SK-N-SH treated with all-trans-retinoic acid at 6 μM for 48 hours (cell line): ENCODE results near the gene ZNF71.

ENCODE experiments used
- ATAC-seq: fragments of 200-7000 bp; cut with Tn5 transposase; 3 replicates; pipeline ENCODE4 v1.9.1; 2020; ENCODE audit warnings: mild to moderate bottlenecking, moderate library complexity
- ARNTL ChIP-seq: fragments of 450-650 bp; formaldehyde crosslinking; IDR thresholded peaks from 2 replicates; pipeline ENCODE4 v1.5.0; 2020; ENCODE audit warnings: low read depth, mild to moderate bottlenecking, moderate library complexity, borderline replicate concordance
- BACH2 ChIP-seq: fragments of 250-450 bp; sonication (Bioruptor Pico); IDR thresholded peaks from 2 replicates; pipeline ENCODE4 v1.9.0; 2021; ENCODE audit warnings: mild to moderate bottlenecking, borderline replicate concordance
- CREB5 ChIP-seq: fragments of 250-450 bp; sonication (Bioruptor Pico); IDR thresholded peaks from 2 replicates; pipeline ENCODE4 v1.5.1; 2020; ENCODE audit warnings: low read depth, mild to moderate bottlenecking, moderate library complexity
- CSDC2 ChIP-seq: fragments of 250-450 bp; sonication (Bioruptor Pico); IDR thresholded peaks from 2 replicates; pipeline ENCODE4 v1.5.0; 2020; ENCODE audit warnings: mild to moderate bottlenecking, moderate library complexity
- CSRNP3 ChIP-seq: fragments of 250-450 bp; sonication (Bioruptor Pico); IDR thresholded peaks from 2 replicates; pipeline ENCODE4 v1.5.1; 2021; ENCODE audit warnings: mild to moderate bottlenecking, moderate library complexity
- ESRRG ChIP-seq: fragments of 250-450 bp; sonication (Bioruptor Pico); IDR thresholded peaks from 2 replicates; pipeline ENCODE4 v1.6.1; 2021; ENCODE audit warnings: mild to moderate bottlenecking
- GLIS3 ChIP-seq: fragments of 250-450 bp; sonication (Bioruptor Pico); IDR thresholded peaks from 2 replicates; pipeline ENCODE4 v1.5.0; 2020; ENCODE audit warnings: mild to moderate bottlenecking, moderate library complexity
- ISL1 ChIP-seq: fragments of 250-450 bp; sonication (Bioruptor Pico); IDR thresholded peaks from 2 replicates; pipeline ENCODE4 v2.1.2; 2022; ENCODE audit warnings: mild to moderate bottlenecking, moderate library complexity
- OSR1 ChIP-seq: fragments of 250-450 bp; sonication (Bioruptor Pico); IDR thresholded peaks from 2 replicates; pipeline ENCODE4 v1.8.0; 2022; ENCODE audit warnings: moderate library complexity, mild to moderate bottlenecking, inconsistent platforms
- PATZ1 ChIP-seq: fragments of 250-450 bp; sonication (Bioruptor Pico); IDR thresholded peaks from 2 replicates; pipeline ENCODE4 v1.8.0; 2020; ENCODE audit warnings: mild to moderate bottlenecking, moderate library complexity, borderline replicate concordance
- POU6F1 ChIP-seq: fragments of 250-450 bp; sonication (Bioruptor Pico); IDR thresholded peaks from 2 replicates; pipeline ENCODE4 v1.8.0; 2021; ENCODE audit warnings: low read depth, mild to moderate bottlenecking, moderate library complexity, borderline replicate concordance
- PPARA ChIP-seq: fragments of 250-450 bp; sonication (Bioruptor Pico); IDR thresholded peaks from 2 replicates; pipeline ENCODE4 v1.5.0; 2020; ENCODE audit warnings: mild to moderate bottlenecking, borderline replicate concordance
- SNAI2 ChIP-seq: fragments of 250-450 bp; sonication (Bioruptor Pico); IDR thresholded peaks from 2 replicates; pipeline ENCODE4 v1.5.0; 2020; ENCODE audit warnings: mild to moderate bottlenecking, moderate library complexity
- TCF4 ChIP-seq: fragments of 250-450 bp; sonication (Bioruptor Pico); IDR thresholded peaks from 2 replicates; pipeline ENCODE4 v1.8.0; 2021; ENCODE audit warnings: mild to moderate bottlenecking, moderate library complexity, borderline replicate concordance
- TOX ChIP-seq: fragments of 250-450 bp; sonication (Bioruptor Pico); IDR thresholded peaks from 2 replicates; pipeline ENCODE4 v1.8.0; 2021; ENCODE audit warnings: mild to moderate bottlenecking, moderate library complexity, borderline replicate concordance
- ZC3H10 ChIP-seq: fragments of 250-450 bp; sonication (Bioruptor Pico); IDR thresholded peaks from 2 replicates; pipeline ENCODE4 v1.5.1; 2021; ENCODE audit warnings: mild to moderate bottlenecking, moderate library complexity
- ZFP3 ChIP-seq: fragments of 250-450 bp; sonication (Bioruptor Pico); IDR thresholded peaks from 2 replicates; pipeline ENCODE4 v1.5.0; 2020; ENCODE audit warnings: mild to moderate bottlenecking, moderate library complexity
- ZFP30 ChIP-seq: fragments of 450-650 bp; formaldehyde crosslinking; IDR thresholded peaks from 2 replicates; pipeline ENCODE4 v1.5.0; 2022; ENCODE audit warnings: mild to moderate bottlenecking, moderate library complexity

ZNF71 gene

GRCh38 chr19:56619121-56619520, 24.0 kb downstream of the ZNF71 start (continued):
- TF ChIP-seq POU6F1 (CRISPR knock-in tag) (no peak), OSR1 (CRISPR knock-in tag) (no peak), TCF4 (CRISPR knock-in tag) (no peak), ISL1 (no peak)

GRCh38 chr19:56622374-56622773, 27.3 kb downstream of the ZNF71 start:
- ATAC-seq, result no peak
- no peak for TF ChIP-seq TOX
- TF ChIP-seq POU6F1 (CRISPR knock-in tag), result no peak
- TF ChIP-seq PPARA, result no peak

- TF ChIP-seq ZFP3 (no peak), ZC3H10 (CRISPR knock-in tag) (no peak), OSR1 (CRISPR knock-in tag) (no peak), PPARA (no peak), GLIS3 (no peak), ESRRG (CRISPR knock-in tag) (no peak), PATZ1 (no peak), SNAI2 (CRISPR knock-in tag) (no peak), CREB5 (CRISPR knock-in tag) (no peak), BACH2 (no peak), CSDC2 (CRISPR knock-in tag) (no peak)
- TF ChIP-seq, all 23 proteins: peak for 0
- no peak for ATAC-seq
Measured at GRCh38 chr19:56623006-56623405, 27.9 kb downstream of the ZNF71 start.

GRCh38 chr19:56625708-56626107, 30.6 kb downstream of the ZNF71 start:
- no peak for ATAC-seq
- TF ChIP-seq CSRNP3 (CRISPR knock-in tag), result no peak
- no peak for TF ChIP-seq CSDC2 (CRISPR knock-in tag)
- TF ChIP-seq SNAI2 (CRISPR knock-in tag), result no peak

GRCh38 chr19:56633021-56633420, 37.9 kb downstream of the ZNF71 start:
- TF ChIP-seq SNAI2 (CRISPR knock-in tag) (no peak), TCF4 (CRISPR knock-in tag) (no peak), ESRRG (CRISPR knock-in tag) (no peak), CREB5 (CRISPR knock-in tag) (no peak), ARNTL (CRISPR knock-in tag) (no peak), ZFP30 (CRISPR knock-in tag) (no peak), CSRNP3 (CRISPR knock-in tag) (no peak), POU6F1 (CRISPR knock-in tag) (no peak), BACH2 (no peak)
- ATAC-seq, result no peak
